Raji (cell line): ENCODE measurements around the gene SEBOX.

Source experiments
- POLR2A ChIP-seq: IDR thresholded peaks from 2 replicates; pipeline ENCODE4 v1.6.1; 2011; ENCODE audit warnings: low read depth, low read length, control low read depth; ENCODE audit not compliant: insufficient read depth

The SEBOX gene

GRCh38 chr17:28397687-28398279 lies 32.8 kb upstream of the SEBOX start:
- TF ChIP-seq POLR2A: no peak

GRCh38 chr17:28397275-28397674 lies 32.3 kb upstream of the SEBOX start:
- TF ChIP-seq POLR2A: no peak

- TF ChIP-seq POLR2A: no peak
Observed at GRCh38 chr17:28396635-28397239, 31.7 kb upstream of the SEBOX start.

- no peak for TF ChIP-seq POLR2A
Observed at GRCh38 chr17:28395968-28396367, 31.0 kb upstream of the SEBOX start.

GRCh38 chr17:28395426-28395825 lies 30.4 kb upstream of the SEBOX start:
- TF ChIP-seq POLR2A: no peak

- no peak for TF ChIP-seq POLR2A
Observed at GRCh38 chr17:28394337-28395116, 29.5 kb upstream of the SEBOX start.

GRCh38 chr17:28392491-28392890 lies 27.5 kb upstream of the SEBOX start:
- no peak for TF ChIP-seq POLR2A

GRCh38 chr17:28391401-28391800 lies 26.4 kb upstream of the SEBOX start:
- TF ChIP-seq POLR2A: no peak

- TF ChIP-seq POLR2A: no peak
Observed at GRCh38 chr17:28390984-28391383, 26.0 kb upstream of the SEBOX start.

- no peak for TF ChIP-seq POLR2A
Observed at GRCh38 chr17:28390563-28390962, 25.6 kb upstream of the SEBOX start.

GRCh38 chr17:28390141-28390540 lies 25.1 kb upstream of the SEBOX start:
- no peak for TF ChIP-seq POLR2A

- no peak for TF ChIP-seq POLR2A
Observed at GRCh38 chr17:28388106-28388505, 23.1 kb upstream of the SEBOX start.

GRCh38 chr17:28386391-28386790 lies 21.4 kb upstream of the SEBOX start:
- TF ChIP-seq POLR2A: no peak

- no peak for TF ChIP-seq POLR2A
Observed at GRCh38 chr17:28385406-28385805, 20.4 kb upstream of the SEBOX start.

GRCh38 chr17:28385037-28385400 lies 20.0 kb upstream of the SEBOX start:
- no peak for TF ChIP-seq POLR2A

GRCh38 chr17:28384281-28385036 lies 19.5 kb upstream of the SEBOX start:
- no peak for TF ChIP-seq POLR2A
